Left renal cortex interstitium (tissue), 4 donors: ENCODE data around the gene THSD4. TPM values are rescaled to one million over a fixed set of nuclear protein-coding genes. Genes with fewer than 3 reads are reported as not detected.

Experiments
- DNase-seq, 4 donors: peaks; one replicate each; pipeline ENCODE4 v3.0.0-alpha.2; 2013; ENCODE audit warnings: low read depth in 4 of 4, low spot score in 2 of 4, missing footprints in 1 of 4
- polyA plus RNA-seq, 4 donors: library from polyadenylated mRNA; unstranded; fragments of 120-200 nt; gene quantifications; one replicate each; pipeline ENCODE4 v1.2.1, GENCODE V29; 2013; ENCODE audit not compliant: insufficient read length in 4 of 4

THSD4 gene
- polyA plus RNA-seq, 4 donors, result 30.0 to 48.5 (median 35.9) TPM

DNA sequence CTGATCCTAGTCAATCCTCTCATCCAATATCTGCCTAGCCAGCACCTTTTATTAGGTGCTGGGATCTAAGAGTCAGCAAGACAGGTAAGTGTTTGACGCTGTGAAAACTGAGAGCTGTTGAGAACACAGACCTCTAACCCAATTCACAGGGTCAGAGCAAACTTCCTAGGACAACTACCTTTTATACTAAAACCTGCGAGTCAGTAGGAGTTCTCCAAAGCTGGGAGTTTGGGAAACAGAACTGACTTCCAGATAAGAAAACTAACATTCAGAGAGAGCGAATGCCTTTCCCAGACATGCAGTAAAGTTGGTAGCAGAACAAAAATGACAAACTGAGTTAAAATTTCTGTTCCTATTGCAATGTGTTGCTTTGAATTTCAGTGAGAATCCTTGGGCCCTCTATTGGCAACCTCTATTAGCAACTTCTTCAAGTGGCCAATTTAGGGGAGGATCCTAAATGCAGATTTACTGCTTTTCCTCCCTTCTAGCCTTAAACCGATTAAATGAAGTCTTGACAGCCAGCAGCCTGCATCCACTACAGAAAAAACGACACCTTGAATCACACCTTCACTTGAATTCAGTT is 706.4 kb downstream of the THSD4 start:
- DNase-seq, result no peak

DNA sequence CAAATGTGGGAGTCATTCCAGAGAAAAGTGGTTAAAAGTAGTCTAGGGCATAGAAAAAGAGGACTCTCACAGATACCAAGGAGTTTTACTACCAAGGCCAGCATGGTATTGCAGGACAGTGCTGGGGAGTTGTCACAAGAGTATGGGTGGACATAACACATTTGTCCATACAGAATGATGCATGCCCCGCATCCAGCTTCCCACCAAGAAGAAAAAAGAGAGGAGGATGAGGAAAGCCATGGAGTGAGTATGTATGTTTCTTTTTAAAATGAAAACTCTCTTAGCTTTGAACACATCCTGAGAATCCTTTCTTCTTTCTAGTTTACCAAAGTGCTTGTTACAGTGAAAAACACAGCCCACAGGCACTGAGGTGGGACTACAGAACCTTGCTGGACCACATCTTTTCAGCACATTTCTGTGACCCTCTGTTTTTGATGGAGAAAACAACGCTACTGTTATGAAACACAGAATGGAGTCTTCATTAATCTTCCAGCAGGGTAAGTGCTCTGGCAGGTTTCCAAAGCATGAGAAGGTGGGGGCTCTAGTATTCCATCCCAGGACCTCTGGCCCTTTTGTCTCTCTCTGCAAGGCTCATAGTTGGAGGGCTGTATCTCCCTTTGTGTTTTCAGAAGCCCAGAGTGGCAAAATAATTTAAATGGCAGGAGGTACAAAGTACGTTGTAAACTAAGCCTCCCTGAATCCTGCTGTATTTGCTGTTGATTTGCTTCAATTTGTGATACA is 707.8 kb downstream of the THSD4 start:
- no peak for DNase-seq

DNA sequence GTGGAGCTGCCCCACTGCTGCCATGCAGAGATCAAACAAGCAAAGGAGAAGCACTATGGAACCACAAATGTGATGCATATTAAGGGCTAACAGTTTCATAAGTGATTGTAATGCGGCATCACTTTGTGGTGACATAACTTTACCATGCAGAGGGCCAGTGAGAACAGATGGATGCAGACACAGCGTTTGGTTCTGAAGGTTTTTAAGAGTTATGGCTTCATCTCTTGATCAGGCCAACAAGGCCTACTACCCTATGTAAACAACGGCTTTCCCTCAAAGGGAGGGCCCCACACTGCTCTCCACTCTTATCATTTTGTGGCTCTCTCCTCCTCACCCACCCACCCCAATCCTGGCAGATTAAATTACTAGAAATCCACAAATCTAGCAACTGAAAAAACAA is 708.5 kb downstream of the THSD4 start:
- no peak for DNase-seq

DNA sequence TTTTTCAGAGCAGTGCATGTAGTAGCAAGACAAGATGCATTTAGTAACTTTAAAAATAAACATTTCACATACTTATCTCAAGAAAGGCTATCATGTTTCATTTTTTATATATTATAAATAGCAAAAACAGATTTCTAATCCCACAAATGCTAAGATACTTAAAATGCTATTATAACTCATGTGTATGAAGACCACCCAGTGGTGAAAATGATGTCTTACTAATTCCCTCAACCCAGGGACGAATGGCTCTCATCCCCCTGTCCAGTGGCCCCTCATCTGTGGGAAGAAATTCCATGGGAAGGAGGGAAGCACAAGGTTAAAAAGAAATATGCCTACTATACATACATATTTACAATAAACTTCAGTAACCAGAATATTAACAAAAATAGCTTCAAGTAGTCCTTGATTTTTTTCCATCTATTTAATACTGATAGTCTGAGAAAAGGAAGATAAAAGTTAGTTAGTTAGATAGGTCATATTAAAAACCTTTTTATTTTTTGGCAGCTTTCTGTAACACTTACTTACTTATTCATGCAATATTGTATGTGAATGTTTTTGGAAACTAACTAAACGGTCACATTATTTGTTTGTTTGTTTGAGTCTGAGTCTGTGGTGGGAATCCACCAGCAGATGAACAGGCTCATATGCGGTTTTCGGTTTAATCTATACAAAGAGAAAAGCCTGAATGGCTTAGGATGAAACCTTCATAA is 709.9 kb downstream of the THSD4 start:
- DNase-seq, result no peak

DNA sequence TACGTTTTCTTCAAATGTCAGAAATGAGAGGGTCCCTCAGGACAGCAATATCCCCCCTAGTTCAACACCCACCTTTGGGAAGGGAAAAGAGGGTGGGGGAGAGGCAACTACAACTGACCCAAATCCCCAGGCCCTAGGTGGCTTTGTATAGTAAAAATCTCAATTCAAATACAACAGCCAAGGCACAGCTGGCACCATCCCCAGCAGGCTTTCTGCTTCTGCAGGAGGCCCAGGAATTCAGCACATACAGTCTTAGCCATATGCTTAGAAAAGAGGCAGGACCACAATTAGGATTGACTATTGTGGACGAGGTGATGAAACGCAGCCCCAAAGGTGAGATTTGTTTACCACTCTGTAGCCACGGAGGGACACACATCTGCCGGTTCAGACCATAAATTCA is 710.9 kb downstream of the THSD4 start:
- no peak for DNase-seq

DNA sequence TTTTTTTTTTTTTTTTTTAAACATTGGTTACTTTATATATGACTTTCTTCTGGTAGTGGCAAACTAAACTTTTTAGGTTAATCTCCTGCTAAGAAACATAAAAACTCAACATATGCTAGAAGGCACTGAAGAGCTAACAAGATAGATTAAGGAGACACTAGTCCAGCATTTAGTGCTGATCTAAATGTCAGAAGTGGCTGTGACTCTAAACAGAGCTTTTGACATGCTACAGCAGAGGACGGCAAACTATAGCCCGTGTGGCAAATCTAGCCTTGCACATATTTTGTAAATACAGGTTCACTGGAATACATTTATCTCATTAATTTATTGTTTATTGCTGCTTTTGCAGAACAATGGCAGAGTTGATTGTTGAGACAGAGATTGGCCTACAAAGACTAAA is 715.7 kb downstream of the THSD4 start:
- no peak for DNase-seq

Other genes starting within 250 kb of the THSD4 start
- gene THAP10, start 223.0 kb upstream of the THSD4 start, polyA plus RNA-seq, result 10 to 100 TPM in 1 of 4 donors, 1 to 10 TPM in 3; 7.0 to 11.1 (median 8.9) TPM
- gene LRRC49, start 222.6 kb upstream of the THSD4 start, polyA plus RNA-seq, result 10 to 100 TPM; 17.9 to 18.9 (median 18.4) TPM